HepG2 (cell line): Measurements from ENCODE around the gene VEZF1. TPM values are rescaled to one million over a fixed set of nuclear protein-coding genes. Genes with fewer than 3 reads are reported as not detected.

Source experiments
- GFI1 ChIP-seq: sonication (generic); formaldehyde crosslinking; IDR thresholded peaks from 2 replicates; pipeline ENCODE4 v1.5.0; 2020; ENCODE audit warnings: missing genetic modification reagents, mild to moderate bottlenecking, borderline replicate concordance
- NFYB ChIP-seq: sonication (generic); formaldehyde crosslinking; IDR thresholded peaks from 2 replicates; pipeline ENCODE4 v1.4.0; 2020; ENCODE audit warnings: missing genetic modification reagents
- PITX1 ChIP-seq: sonication (generic); formaldehyde crosslinking; IDR thresholded peaks from 2 replicates; pipeline ENCODE4 v1.5.1; 2020; ENCODE audit warnings: mild to moderate bottlenecking, missing genetic modification reagents
- REXO4 ChIP-seq: sonication (generic); formaldehyde crosslinking; IDR thresholded peaks from 2 replicates; pipeline ENCODE4 v1.8.0; 2022; ENCODE audit warnings: missing genetic modification reagents, mild to moderate bottlenecking, borderline replicate concordance
- TOE1 ChIP-seq: sonication (generic); formaldehyde crosslinking; IDR thresholded peaks from 2 replicates; pipeline ENCODE4 v1.4.0; 2020; ENCODE audit warnings: mild to moderate bottlenecking, missing genetic modification reagents
- XBP1 ChIP-seq: sonication (generic); formaldehyde crosslinking; IDR thresholded peaks from 2 replicates; pipeline ENCODE4 v1.5.0; 2020; ENCODE audit warnings: missing genetic modification reagents
- ZBTB8A ChIP-seq: sonication (generic); formaldehyde crosslinking; IDR thresholded peaks from 2 replicates; pipeline ENCODE4 v1.4.0; 2020; ENCODE audit warnings: mild to moderate bottlenecking, low read depth, missing genetic modification reagents, borderline replicate concordance
- ZNF331 ChIP-seq: sonication (generic); formaldehyde crosslinking; IDR thresholded peaks from 2 replicates; pipeline ENCODE4 v1.4.0; 2020; ENCODE audit warnings: missing genetic modification reagents
- ZNF383 ChIP-seq: sonication (generic); formaldehyde crosslinking; IDR thresholded peaks from 2 replicates; pipeline ENCODE4 v1.4.0; 2020; ENCODE audit warnings: missing genetic modification reagents, mild to moderate bottlenecking, borderline replicate concordance
- polyA plus RNA-seq, 8 experiments: library from polyadenylated mRNA; depleted of rRNA in 3 of 8; stranded (reverse) in 7 of 8; unstranded in 1 of 8; fragments of >200 nt; fragmentation: Illumina TruSeq in 4 of 8; extraction: Trizol in 4 of 8; gene quantifications; 2 replicates each; pipeline versions ENCODE4 v1.2.1 to v1.2.3, GENCODE V29; 2011 to 2016; ENCODE audit warnings: low read depth in 4 of 8, missing spikeins in 1 of 8, mixed read lengths in 1 of 8; ENCODE audit not compliant: insufficient read depth in 1 of 8
- total RNA-seq, 5 experiments: library from RNA; depleted of rRNA; stranded (reverse); fragments of >200 nt; fragmentation: Illumina TruSeq; extraction: Trizol; gene quantifications; 2 replicates each; pipeline ENCODE4 v1.2.3, GENCODE V29; 2016; ENCODE audit warnings: low read depth in 1 of 5
- TF ChIP-seq, protein P1 (sequence below): sonication (generic); formaldehyde crosslinking; IDR thresholded peaks from 2 replicates; pipeline ENCODE4 v1.5.0; 2020; ENCODE audit warnings: missing genetic modification reagents
- TF ChIP-seq, protein P2 (sequence below): sonication (generic); formaldehyde crosslinking; IDR thresholded peaks from 2 replicates; pipeline ENCODE4 v1.9.0; 2021; ENCODE audit warnings: missing genetic modification reagents, borderline replicate concordance
- TF ChIP-seq, protein P3 (sequence below): sonication (generic); formaldehyde crosslinking; IDR thresholded peaks from 2 replicates; pipeline ENCODE4 v1.5.1; 2020; ENCODE audit warnings: mild to moderate bottlenecking, moderate library complexity, missing genetic modification reagents
- TF ChIP-seq, protein P4 (sequence below): IDR thresholded peaks from 2 replicates; pipeline ENCODE4 v1.4.0; 2020; ENCODE audit warnings: mild to moderate bottlenecking, missing genetic modification reagents
- TF ChIP-seq, protein P5 (sequence below): sonication (generic); formaldehyde crosslinking; IDR thresholded peaks from 2 replicates; pipeline ENCODE4 v1.8.0; 2022; ENCODE audit warnings: mild to moderate bottlenecking, missing genetic modification reagents, moderate library complexity
- TF ChIP-seq, protein P6 (sequence below): sonication (generic); formaldehyde crosslinking; IDR thresholded peaks from 2 replicates; pipeline ENCODE4 v1.8.1; 2023; ENCODE audit warnings: missing genetic modification reagents, mild to moderate bottlenecking, borderline replicate concordance

The VEZF1 gene
- total and polyA plus RNA-seq, 2 of the 13 experiments (the other 11 are each of a cell fraction or from before 2014, with no cell fraction given) = 45.9 to 49.7 TPM

DNA sequence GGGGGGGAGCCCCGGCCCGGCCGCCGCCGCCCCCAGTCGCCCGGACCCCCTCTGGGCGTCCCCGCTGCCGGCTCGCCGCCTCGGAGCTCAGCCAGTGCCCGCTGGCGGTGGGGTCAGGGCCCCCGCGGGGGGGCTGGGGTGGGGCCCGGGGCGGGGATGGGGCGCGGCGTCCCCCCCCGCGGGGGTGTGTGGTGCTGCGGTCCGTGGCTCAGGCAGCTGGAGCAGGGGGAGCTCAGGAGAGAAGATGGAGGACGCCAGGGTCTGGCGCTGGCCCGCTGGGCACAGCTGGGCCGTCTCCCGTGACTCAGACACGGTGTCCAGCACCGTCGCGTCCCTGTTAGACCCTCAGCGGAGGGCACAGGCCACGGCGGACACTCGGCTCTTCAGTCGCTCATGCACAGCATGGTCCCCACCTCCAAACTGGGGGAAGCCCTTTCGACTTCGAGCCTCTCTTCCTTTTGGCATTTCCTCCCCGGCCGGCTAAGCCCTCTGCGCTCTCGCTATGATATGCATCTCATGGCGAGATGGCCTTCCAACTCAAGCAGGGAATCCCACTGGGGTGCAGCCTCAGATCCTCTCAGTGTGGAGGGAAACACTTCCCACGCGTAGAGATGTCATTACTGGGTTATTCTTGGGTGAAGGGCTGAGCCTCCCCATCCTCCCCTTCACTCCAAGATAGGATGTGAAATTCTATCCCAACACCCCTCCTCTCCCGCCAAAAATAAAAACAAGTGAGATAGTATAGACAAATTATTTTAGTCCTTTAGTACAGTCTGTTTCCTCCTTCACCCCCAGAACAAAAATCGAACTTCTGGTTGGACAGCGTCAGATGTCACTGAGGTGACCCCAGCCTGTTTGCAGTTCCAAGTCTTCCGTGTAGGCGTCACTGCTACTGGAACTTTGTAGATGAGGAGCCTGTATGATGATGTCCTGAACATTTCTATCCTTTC lies 522 bp upstream of the VEZF1 start (continued):
- TF ChIP-seq, protein P1, sequence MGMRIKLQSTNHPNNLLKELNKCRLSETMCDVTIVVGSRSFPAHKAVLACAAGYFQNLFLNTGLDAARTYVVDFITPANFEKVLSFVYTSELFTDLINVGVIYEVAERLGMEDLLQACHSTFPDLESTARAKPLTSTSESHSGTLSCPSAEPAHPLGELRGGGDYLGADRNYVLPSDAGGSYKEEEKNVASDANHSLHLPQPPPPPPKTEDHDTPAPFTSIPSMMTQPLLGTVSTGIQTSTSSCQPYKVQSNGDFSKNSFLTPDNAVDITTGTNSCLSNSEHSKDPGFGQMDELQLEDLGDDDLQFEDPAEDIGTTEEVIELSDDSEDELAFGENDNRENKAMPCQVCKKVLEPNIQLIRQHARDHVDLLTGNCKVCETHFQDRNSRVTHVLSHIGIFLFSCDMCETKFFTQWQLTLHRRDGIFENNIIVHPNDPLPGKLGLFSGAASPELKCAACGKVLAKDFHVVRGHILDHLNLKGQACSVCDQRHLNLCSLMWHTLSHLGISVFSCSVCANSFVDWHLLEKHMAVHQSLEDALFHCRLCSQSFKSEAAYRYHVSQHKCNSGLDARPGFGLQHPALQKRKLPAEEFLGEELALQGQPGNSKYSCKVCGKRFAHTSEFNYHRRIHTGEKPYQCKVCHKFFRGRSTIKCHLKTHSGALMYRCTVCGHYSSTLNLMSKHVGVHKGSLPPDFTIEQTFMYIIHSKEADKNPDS (CRISPR knock-in tag) = no peak
- TF ChIP-seq ZNF331 (CRISPR knock-in tag) (peak; percentile 22; the same call in 1 of the 2 replicates), NFYB (no peak), REXO4 (no peak), TOE1 (no peak), ZBTB8A (CRISPR knock-in tag) (no peak), PITX1 (CRISPR knock-in tag) (peak; percentile 23; the same call in 1 of the 2 replicates), ZNF383 (CRISPR knock-in tag) (no peak), GFI1 (CRISPR knock-in tag) (no peak), XBP1 (CRISPR knock-in tag) (no peak)
- TF ChIP-seq, protein P2, sequence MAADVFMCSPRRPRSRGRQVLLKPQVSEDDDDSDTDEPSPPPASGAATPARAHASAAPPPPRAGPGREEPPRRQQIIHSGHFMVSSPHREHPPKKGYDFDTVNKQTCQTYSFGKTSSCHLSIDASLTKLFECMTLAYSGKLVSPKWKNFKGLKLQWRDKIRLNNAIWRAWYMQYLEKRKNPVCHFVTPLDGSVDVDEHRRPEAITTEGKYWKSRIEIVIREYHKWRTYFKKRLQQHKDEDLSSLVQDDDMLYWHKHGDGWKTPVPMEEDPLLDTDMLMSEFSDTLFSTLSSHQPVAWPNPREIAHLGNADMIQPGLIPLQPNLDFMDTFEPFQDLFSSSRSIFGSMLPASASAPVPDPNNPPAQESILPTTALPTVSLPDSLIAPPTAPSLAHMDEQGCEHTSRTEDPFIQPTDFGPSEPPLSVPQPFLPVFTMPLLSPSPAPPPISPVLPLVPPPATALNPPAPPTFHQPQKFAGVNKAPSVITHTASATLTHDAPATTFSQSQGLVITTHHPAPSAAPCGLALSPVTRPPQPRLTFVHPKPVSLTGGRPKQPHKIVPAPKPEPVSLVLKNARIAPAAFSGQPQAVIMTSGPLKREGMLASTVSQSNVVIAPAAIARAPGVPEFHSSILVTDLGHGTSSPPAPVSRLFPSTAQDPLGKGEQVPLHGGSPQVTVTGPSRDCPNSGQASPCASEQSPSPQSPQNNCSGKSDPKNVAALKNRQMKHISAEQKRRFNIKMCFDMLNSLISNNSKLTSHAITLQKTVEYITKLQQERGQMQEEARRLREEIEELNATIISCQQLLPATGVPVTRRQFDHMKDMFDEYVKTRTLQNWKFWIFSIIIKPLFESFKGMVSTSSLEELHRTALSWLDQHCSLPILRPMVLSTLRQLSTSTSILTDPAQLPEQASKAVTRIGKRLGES (CRISPR knock-in tag) = no peak; the same call in 1 of the 2 replicates
- TF ChIP-seq, protein P3, sequence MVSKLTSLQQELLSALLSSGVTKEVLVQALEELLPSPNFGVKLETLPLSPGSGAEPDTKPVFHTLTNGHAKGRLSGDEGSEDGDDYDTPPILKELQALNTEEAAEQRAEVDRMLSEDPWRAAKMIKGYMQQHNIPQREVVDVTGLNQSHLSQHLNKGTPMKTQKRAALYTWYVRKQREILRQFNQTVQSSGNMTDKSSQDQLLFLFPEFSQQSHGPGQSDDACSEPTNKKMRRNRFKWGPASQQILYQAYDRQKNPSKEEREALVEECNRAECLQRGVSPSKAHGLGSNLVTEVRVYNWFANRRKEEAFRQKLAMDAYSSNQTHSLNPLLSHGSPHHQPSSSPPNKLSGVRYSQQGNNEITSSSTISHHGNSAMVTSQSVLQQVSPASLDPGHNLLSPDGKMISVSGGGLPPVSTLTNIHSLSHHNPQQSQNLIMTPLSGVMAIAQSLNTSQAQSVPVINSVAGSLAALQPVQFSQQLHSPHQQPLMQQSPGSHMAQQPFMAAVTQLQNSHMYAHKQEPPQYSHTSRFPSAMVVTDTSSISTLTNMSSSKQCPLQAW = no peak; the same call in 1 of the 2 replicates
- TF ChIP-seq, protein P4, sequence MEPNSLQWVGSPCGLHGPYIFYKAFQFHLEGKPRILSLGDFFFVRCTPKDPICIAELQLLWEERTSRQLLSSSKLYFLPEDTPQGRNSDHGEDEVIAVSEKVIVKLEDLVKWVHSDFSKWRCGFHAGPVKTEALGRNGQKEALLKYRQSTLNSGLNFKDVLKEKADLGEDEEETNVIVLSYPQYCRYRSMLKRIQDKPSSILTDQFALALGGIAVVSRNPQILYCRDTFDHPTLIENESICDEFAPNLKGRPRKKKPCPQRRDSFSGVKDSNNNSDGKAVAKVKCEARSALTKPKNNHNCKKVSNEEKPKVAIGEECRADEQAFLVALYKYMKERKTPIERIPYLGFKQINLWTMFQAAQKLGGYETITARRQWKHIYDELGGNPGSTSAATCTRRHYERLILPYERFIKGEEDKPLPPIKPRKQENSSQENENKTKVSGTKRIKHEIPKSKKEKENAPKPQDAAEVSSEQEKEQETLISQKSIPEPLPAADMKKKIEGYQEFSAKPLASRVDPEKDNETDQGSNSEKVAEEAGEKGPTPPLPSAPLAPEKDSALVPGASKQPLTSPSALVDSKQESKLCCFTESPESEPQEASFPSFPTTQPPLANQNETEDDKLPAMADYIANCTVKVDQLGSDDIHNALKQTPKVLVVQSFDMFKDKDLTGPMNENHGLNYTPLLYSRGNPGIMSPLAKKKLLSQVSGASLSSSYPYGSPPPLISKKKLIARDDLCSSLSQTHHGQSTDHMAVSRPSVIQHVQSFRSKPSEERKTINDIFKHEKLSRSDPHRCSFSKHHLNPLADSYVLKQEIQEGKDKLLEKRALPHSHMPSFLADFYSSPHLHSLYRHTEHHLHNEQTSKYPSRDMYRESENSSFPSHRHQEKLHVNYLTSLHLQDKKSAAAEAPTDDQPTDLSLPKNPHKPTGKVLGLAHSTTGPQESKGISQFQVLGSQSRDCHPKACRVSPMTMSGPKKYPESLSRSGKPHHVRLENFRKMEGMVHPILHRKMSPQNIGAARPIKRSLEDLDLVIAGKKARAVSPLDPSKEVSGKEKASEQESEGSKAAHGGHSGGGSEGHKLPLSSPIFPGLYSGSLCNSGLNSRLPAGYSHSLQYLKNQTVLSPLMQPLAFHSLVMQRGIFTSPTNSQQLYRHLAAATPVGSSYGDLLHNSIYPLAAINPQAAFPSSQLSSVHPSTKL (CRISPR knock-in tag) = no peak
- TF ChIP-seq, protein P5, sequence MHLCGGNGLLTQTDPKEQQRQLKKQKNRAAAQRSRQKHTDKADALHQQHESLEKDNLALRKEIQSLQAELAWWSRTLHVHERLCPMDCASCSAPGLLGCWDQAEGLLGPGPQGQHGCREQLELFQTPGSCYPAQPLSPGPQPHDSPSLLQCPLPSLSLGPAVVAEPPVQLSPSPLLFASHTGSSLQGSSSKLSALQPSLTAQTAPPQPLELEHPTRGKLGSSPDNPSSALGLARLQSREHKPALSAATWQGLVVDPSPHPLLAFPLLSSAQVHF (CRISPR knock-in tag) = no peak
- TF ChIP-seq, protein P6, sequence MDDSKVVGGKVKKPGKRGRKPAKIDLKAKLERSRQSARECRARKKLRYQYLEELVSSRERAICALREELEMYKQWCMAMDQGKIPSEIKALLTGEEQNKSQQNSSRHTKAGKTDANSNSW = no peak
